Fibroblast of the aortic adventitia (primary cell): ENCODE measurements around the gene C2orf81. TPM values are rescaled to one million over a fixed set of nuclear protein-coding genes. Genes with fewer than 3 reads are reported as not detected.
A peak's percentile ranks its signal among the peaks of the same experiment; 100 is the strongest.
"Not testable (repeated sequence)": the region's sequence is repeated elsewhere in the genome, so short reads cannot be mapped to it uniquely, and the experiment has no call there.

Experiments used
- DNase-seq: peaks from one replicate; pipeline ENCODE4 v3.0.0-alpha.2; 2010; ENCODE audit warnings: low read depth
- H3K4me3 ChIP-seq: 2 replicates; pipeline ENCODE4 v1.5.1; 2011; ENCODE audit warnings: low read depth, mild to moderate bottlenecking, control low read depth, low read length, moderate library complexity
- CTCF ChIP-seq: IDR thresholded peaks from 2 replicates; pipeline ENCODE4 v1.5.1; 2011; ENCODE audit warnings: mild to moderate bottlenecking, low read length, control low read depth, inconsistent platforms; ENCODE audit not compliant: insufficient read depth
- total RNA-seq: library from RNA; depleted of rRNA; stranded (reverse); fragments of >200 nt; gene quantifications from 2 replicates; pipeline ENCODE4 v1.2.3, GENCODE V29; 2012; ENCODE audit warnings: low replicate concordance

The C2orf81 gene
- total RNA-seq, 1 donor, result 2.8 TPM

GRCh38 chr2:74424995-74425406, 3.6 kb upstream of the C2orf81 start:
- TF ChIP-seq CTCF, result no peak
- DNase-seq, result no peak
- no peak overlapping the region for H3K4me3 ChIP-seq

DNA sequence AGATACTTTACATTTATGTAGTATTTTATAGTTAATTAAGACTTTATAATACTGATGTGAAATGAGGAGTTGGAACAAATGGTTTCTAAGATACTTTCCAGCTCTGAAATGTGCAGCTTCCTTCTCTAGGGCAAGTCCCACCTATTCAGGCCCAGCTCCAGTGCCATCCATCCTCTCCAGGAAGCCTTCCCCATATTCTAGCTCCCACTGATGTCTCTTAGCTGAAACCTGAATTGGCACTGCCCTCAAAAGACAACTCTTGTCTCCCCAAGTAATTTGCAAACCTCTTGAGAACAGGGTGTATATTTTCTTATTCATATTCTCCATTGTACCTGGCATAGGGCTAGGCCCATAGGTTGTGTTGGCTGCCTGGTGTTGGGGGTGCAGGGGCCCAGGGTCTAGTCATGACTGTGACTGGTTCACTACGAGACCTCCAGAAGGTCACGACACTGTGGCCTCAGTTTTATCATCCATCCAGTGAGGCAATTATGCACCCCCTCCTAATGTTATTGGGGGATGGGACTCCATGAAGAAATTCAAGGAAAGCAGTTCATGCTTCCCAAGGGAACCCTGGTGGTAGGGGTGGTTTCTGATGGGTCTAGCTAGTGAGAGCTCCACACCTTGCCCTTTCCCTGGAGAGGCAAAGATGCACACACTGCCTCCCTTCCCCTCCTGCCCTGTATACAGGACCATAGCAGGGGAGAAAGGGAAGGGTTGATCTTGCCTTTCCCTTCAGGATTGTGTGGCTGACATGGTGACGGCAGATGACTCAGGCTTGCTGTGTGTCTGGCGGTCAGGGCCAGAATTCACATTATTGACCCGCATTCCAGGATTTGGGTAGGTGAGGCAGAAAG, 2.9 kb upstream of the C2orf81 start:
- no peak for DNase-seq
- TF ChIP-seq CTCF, result no peak
- no peak overlapping the region for H3K4me3 ChIP-seq

DNA sequence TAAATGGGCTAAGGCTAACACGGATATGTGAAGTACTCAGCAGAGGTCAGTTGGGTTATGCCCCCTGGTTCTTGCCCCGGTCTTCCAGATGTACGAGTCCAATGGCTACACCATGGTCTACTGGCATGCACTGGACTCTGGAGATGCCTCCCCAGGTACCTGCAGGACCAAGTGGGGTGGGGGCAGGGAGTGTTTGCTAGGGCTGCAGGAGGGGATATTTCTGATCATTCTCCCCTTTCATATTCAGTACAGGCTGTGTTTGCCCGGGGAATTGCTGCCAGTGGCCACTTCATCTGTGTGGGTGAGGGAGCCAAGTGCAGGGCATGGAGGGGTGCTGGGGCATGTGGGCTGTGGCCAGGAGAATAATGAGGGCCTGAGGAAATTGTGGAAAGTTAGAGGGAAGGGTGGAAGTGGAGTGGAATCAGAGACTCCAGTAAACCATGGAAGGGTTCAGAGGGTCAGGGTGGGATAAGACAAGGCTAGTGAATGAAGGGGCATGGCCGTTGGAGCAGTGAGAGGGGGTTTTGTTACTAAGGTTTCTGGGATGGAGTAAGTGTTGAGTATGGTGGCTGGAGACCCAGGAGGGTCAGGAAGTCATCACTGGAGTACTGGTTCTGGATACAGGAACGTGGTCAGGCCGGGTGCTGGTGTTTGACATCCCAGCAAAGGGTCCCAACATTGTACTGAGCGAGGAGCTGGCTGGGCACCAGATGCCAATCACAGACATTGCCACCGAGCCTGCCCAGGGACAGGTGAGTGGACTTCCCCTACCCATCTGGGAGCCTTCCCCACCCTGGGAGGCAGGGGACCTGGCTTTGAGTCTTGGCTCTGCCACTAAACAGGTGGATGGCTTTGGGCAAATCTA, 2.0 kb upstream of the C2orf81 start:
- DNase-seq, result no peak
- no peak overlapping the region for H3K4me3 ChIP-seq
- no peak for TF ChIP-seq CTCF

GRCh38 chr2:74420443-74421103, 846 bp downstream of the C2orf81 start:
- DNase-seq, result not testable (repeated sequence)
- H3K4me3 ChIP-seq, result peak overlapping the region; percentile 89

DNA sequence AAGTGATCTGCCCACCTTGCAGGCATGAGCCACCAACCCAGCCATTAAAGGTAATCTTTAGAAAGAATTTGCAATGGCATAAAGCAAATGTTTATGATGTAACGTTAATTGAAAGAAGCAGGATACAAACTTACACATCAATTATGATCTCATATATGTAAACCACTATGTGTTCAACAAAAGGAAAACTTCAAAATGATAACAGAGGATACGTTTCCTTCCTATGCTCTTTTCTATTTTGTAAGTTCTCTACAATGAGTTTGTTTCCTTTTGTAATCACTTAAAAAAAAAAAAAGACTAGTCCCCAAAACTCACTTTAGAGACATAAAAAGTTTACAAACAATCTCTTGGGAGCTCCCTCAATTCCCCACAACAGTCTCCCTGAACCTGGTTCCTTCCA, 1.4 kb downstream of the C2orf81 start:
- H3K4me3 ChIP-seq, result no peak overlapping the region
- TF ChIP-seq CTCF, result no peak
- no peak for DNase-seq

- H3K4me3 ChIP-seq, result no peak overlapping the region
- TF ChIP-seq CTCF, result no peak
- DNase-seq, result no peak
Measured at GRCh38 chr2:74419345-74419744, 2.1 kb downstream of the C2orf81 start.

- no peak overlapping the region for H3K4me3 ChIP-seq
- TF ChIP-seq CTCF, result no peak
- no peak for DNase-seq
Measured at GRCh38 chr2:74418312-74418711, 3.1 kb downstream of the C2orf81 start.
